Neural progenitor cell (in vitro differentiated cells): ENCODE data around the gene UBAP2L. TPM values are rescaled to one million over a fixed set of nuclear protein-coding genes. Genes with fewer than 3 reads are reported as not detected.

Experiments used
- DNase-seq: peaks from one replicate; pipeline ENCODE4 v3.0.0-alpha.2; 2016; ENCODE audit warnings: low spot score
- H2AFZ ChIP-seq: fragments of 200-600 bp; sonication (generic); replicated peaks from 2 replicates; pipeline ENCODE4 v1.6.1; 2016; ENCODE audit warnings: antibody characterized with exemption
- H3F3A ChIP-seq: fragments of 200-600 bp; sonication (generic); 2 replicates; pipeline ENCODE4 v1.6.1; 2016; ENCODE audit warnings: antibody characterized with exemption, low read depth
- H3K27ac ChIP-seq: fragments of 200-600 bp; sonication (generic); 2 replicates; pipeline ENCODE4 v1.5.1; 2016; ENCODE audit warnings: mild to moderate bottlenecking
- H3K27me3 ChIP-seq: fragments of 200-600 bp; sonication (generic); 2 replicates; pipeline ENCODE4 v1.6.1; 2016; ENCODE audit warnings: mild to moderate bottlenecking, moderate library complexity
- H3K36me3 ChIP-seq: fragments of 200-600 bp; sonication (generic); 2 replicates; pipeline ENCODE4 v1.5.1; 2016
- H3K4me1 ChIP-seq: fragments of 200-600 bp; sonication (generic); 2 replicates; pipeline ENCODE4 v1.6.1; 2016; ENCODE audit warnings: mixed run types
- H3K4me2 ChIP-seq: fragments of 200-600 bp; sonication (generic); 2 replicates; pipeline ENCODE4 v1.6.1; 2016
- H3K4me3 ChIP-seq: fragments of 200-600 bp; sonication (generic); 2 replicates; pipeline ENCODE4 v1.5.1; 2016
- H3K79me2 ChIP-seq: fragments of 200-600 bp; sonication (generic); 2 replicates; pipeline ENCODE4 v1.6.1; 2016; ENCODE audit warnings: low read depth
- H3K9ac ChIP-seq: fragments of 200-600 bp; sonication (generic); 2 replicates; pipeline ENCODE4 v1.6.1; 2016
- H3K9me3 ChIP-seq: fragments of 200-600 bp; sonication (generic); 2 replicates; pipeline ENCODE4 v1.5.1; 2016; ENCODE audit warnings: low read depth
- H4K20me1 ChIP-seq: fragments of 200-600 bp; sonication (generic); 2 replicates; pipeline ENCODE4 v1.6.1; 2016; ENCODE audit warnings: low read depth
- H3K27ac Mint-ChIP-seq: 3 replicates; pipeline ENCODE4 v1.8.0; 2021; ENCODE audit warnings: mixed read lengths
- H3K27me3 Mint-ChIP-seq: 2 replicates; pipeline ENCODE4 v1.8.0; 2022; ENCODE audit warnings: low read depth, mild to moderate bottlenecking, inconsistent platforms, moderate library complexity, mixed read lengths; ENCODE audit not compliant: insufficient read depth
- H3K36me3 Mint-ChIP-seq: 3 replicates; pipeline ENCODE4 v1.8.0; 2021; ENCODE audit warnings: mixed read lengths
- H3K4me1 Mint-ChIP-seq: 3 replicates; pipeline ENCODE4 v1.8.0; 2021; ENCODE audit warnings: mixed read lengths
- H3K4me3 Mint-ChIP-seq: 3 replicates; pipeline ENCODE4 v1.8.0; 2021; ENCODE audit warnings: mild to moderate bottlenecking, moderate library complexity, mixed read lengths
- H3K9me3 Mint-ChIP-seq: 3 replicates; pipeline ENCODE4 v1.8.0; 2020; ENCODE audit warnings: mixed read lengths
- CTCF ChIP-seq: fragments of 200-600 bp; sonication (generic); IDR thresholded peaks from 2 replicates; pipeline ENCODE4 v1.5.1; 2017; ENCODE audit warnings: antibody characterized with exemption, mild to moderate bottlenecking
- EZH2 ChIP-seq: fragments of 200-600 bp; sonication (generic); IDR thresholded peaks from 2 replicates; pipeline ENCODE4 v1.6.1; 2017; ENCODE audit warnings: antibody characterized with exemption, mild to moderate bottlenecking, moderate library complexity
- EZH2phosphoT487 ChIP-seq: fragments of 200-600 bp; sonication (generic); IDR thresholded peaks from 2 replicates; pipeline ENCODE4 v1.6.1; 2017; ENCODE audit warnings: antibody characterized with exemption
- total RNA-seq: library from RNA; depleted of rRNA; stranded (reverse); fragments of >200 nt; gene quantifications from 2 replicates; pipeline ENCODE4 v1.2.3, GENCODE V29; 2015; ENCODE audit warnings: low replicate concordance

Gene UBAP2L
- total RNA-seq, 1 donor from 2014 or later: 148 TPM

DNA sequence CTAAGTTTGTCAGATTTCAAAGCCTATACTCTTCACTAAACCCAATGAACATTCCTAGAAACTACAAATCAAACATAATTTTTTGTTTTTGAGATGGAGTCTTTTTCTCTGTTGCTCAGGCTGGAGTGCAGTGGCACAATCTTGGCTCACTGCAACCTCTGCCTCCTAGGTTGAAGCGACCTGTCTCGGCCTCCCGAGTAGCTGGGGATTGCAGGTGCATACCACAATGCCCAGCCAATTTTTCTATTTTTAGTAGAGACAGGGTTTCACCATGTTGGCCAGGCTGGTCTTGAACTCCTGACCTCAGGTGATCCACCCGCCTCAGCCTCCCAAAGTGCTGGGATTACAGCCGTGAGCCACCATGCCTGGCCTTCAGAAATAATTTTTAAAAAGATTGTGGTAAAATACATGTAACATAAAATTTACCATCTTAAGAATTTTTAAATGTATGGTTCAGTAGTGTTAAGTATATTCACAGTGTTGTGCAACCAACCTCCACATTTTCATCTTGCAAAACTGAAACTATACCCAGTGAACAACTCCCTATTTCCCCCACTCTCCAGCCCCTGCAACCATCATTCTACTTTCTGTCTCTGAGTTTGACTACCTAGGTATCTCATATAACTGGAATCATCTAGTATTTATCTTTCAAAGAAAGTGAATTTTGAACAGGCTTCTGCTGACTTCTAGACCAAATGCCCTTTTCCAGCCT is 11.9 kb upstream of the UBAP2L start:
- H4K20me1 ChIP-seq: peaks cover 3% of the 10 kb centered on the region
- DNase-seq: no peak
- no peaks in the 10 kb centered on the region for H3K4me1 ChIP-seq
- peaks cover 31% of the 10 kb centered on the region for H3K36me3 Mint-ChIP-seq
- H3K79me2 ChIP-seq: no peaks in the 10 kb centered on the region
- peaks cover 2% of the 10 kb centered on the region for H3K27me3 Mint-ChIP-seq
- no peak overlapping the region for H2AFZ ChIP-seq
- H3K27me3 ChIP-seq: no peaks in the 10 kb centered on the region
- H3K27ac ChIP-seq: no peak overlapping the region
- no peak overlapping the region for H3K9ac ChIP-seq
- no peak overlapping the region for H3K4me2 ChIP-seq
- peaks cover 36% of the 10 kb centered on the region for H3F3A ChIP-seq
- H3K27ac Mint-ChIP-seq: no peak overlapping the region
- H3K9me3 Mint-ChIP-seq: no peaks in the 10 kb centered on the region
- TF ChIP-seq EZH2: no peak
- TF ChIP-seq CTCF: no peak
- TF ChIP-seq EZH2phosphoT487: no peak
- H3K4me3 ChIP-seq: no peak overlapping the region
- H3K9me3 ChIP-seq: no peaks in the 10 kb centered on the region
- peaks cover 18% of the 10 kb centered on the region for H3K36me3 ChIP-seq
- H3K4me1 Mint-ChIP-seq: peaks cover 14% of the 10 kb centered on the region
- H3K4me3 Mint-ChIP-seq: no peak overlapping the region

GRCh38 chr1:154212083-154212482 is 8.7 kb upstream of the UBAP2L start:
- no peak overlapping the region for H3K27ac Mint-ChIP-seq
- Histone ChIP-seq H4K20me1 (peaks cover 3% of the 10 kb centered on the region), H2AFZ (no peak overlapping the region), H3K4me2 (no peak overlapping the region), H3K4me1 (no peaks in the 10 kb centered on the region), H3K27ac (no peak overlapping the region), H3K79me2 (peaks cover 28% of the 10 kb centered on the region), H3K36me3 (peaks cover 18% of the 10 kb centered on the region), H3K4me3 (no peak overlapping the region), H3K9ac (no peak overlapping the region), H3K9me3 (no peaks in the 10 kb centered on the region), H3F3A (peaks cover 18% of the 10 kb centered on the region), H3K27me3 (no peaks in the 10 kb centered on the region)
- H3K27me3 Mint-ChIP-seq: peaks cover 2% of the 10 kb centered on the region
- H3K4me3 Mint-ChIP-seq: no peak overlapping the region
- DNase-seq: no peak
- no peaks in the 10 kb centered on the region for H3K9me3 Mint-ChIP-seq
- TF ChIP-seq CTCF: no peak
- TF ChIP-seq EZH2phosphoT487: no peak
- TF ChIP-seq EZH2: no peak
- H3K36me3 Mint-ChIP-seq: peaks cover 33% of the 10 kb centered on the region
- peaks cover 4% of the 10 kb centered on the region for H3K4me1 Mint-ChIP-seq

- TF ChIP-seq EZH2phosphoT487: no peak
- TF ChIP-seq EZH2: no peak
- no peak for TF ChIP-seq CTCF
- Histone ChIP-seq H3K4me3 (no peak overlapping the region), H4K20me1 (peaks cover 2% of the 10 kb centered on the region), H3K27ac (no peak overlapping the region), H3K79me2 (peaks cover 40% of the 10 kb centered on the region), H3K9ac (no peak overlapping the region), H3K4me2 (no peak overlapping the region), H2AFZ (no peak overlapping the region), H3F3A (peaks cover 16% of the 10 kb centered on the region), H3K36me3 (peaks cover 30% of the 10 kb centered on the region), H3K4me1 (peaks cover 4% of the 10 kb centered on the region), H3K27me3 (no peaks in the 10 kb centered on the region), H3K9me3 (no peaks in the 10 kb centered on the region)
- Mint-ChIP-seq H3K36me3 (peaks cover 41% of the 10 kb centered on the region), H3K4me1 (peaks cover 5% of the 10 kb centered on the region), H3K27ac (no peak overlapping the region), H3K9me3 (no peaks in the 10 kb centered on the region), H3K4me3 (no peak overlapping the region), H3K27me3 (peaks cover 4% of the 10 kb centered on the region)
- no peak for DNase-seq
Measured at GRCh38 chr1:154213274-154213673, 7.5 kb upstream of the UBAP2L start.
